ENCODE data around the gene AADAC.
A peak's percentile ranks its signal among the peaks of the same experiment; 100 is the strongest.
"Not testable (repeated sequence)": the region's sequence is repeated elsewhere in the genome, so short reads cannot be mapped to it uniquely, and the experiment has no call there.

AADAC gene

GRCh38 chr3:151863611-151864010 lies 49.7 kb downstream of the AADAC start:
- DNase-seq = no peak

- DNase-seq = peak; percentile 67 to 77
Measured at GRCh38 chr3:151864423-151865101, 50.6 kb downstream of the AADAC start.

GRCh38 chr3:151866711-151867410 lies 52.9 kb downstream of the AADAC start:
- no peak for DNase-seq

- DNase-seq = no peak
Measured at GRCh38 chr3:151867666-151868065, 53.8 kb downstream of the AADAC start.

- DNase-seq = no peak
Measured at GRCh38 chr3:151869181-151869580, 55.3 kb downstream of the AADAC start.

GRCh38 chr3:151871639-151872468 lies 57.9 kb downstream of the AADAC start:
- DNase-seq = no peak

- DNase-seq = no peak
Measured at GRCh38 chr3:151873398-151873797, 59.5 kb downstream of the AADAC start, which contains the start of gene SUCNR1. Gene SUCNR1, plus strand, starts transcription at chr3:151873643. Its CDS starts 6,250 bp downstream, at chr3:151879893.

- DNase-seq = not testable (repeated sequence)
Measured at GRCh38 chr3:151874079-151874478, 60.2 kb downstream of the AADAC start.

- DNase-seq = no peak
Measured at GRCh38 chr3:151875759-151876158, 61.8 kb downstream of the AADAC start.

GRCh38 chr3:151877269-151877668 lies 63.4 kb downstream of the AADAC start:
- no peak for DNase-seq
